CD14-positive monocyte (primary cell): Measurements from ENCODE around the gene POP4. TPM values are rescaled to one million over a fixed set of nuclear protein-coding genes. Genes with fewer than 3 reads are reported as not detected.

ENCODE experiments used
- DNase-seq, 3 donors: peaks; one replicate each; pipeline ENCODE4 v3.0.0-alpha.2; 2011 to 2022
- H2AFZ ChIP-seq: 2 replicates; pipeline ENCODE4 v1.6.0; 2012; ENCODE audit warnings: mild to moderate bottlenecking, low read depth, low read length, inconsistent platforms; ENCODE audit not compliant: insufficient read depth, poor library complexity, severe bottlenecking
- H3K27ac ChIP-seq, 2 donors: 1 replicate in 1 of 2; 2 replicates in 1 of 2; pipeline ENCODE4 v1.5.1; 2012 to 2013; ENCODE audit warnings: low read length in 2 of 2, control low read depth in 1 of 2, inconsistent platforms in 1 of 2, low read depth in 1 of 2, mild to moderate bottlenecking in 1 of 2
- H3K27me3 ChIP-seq, 2 donors: one replicate each; pipeline versions ENCODE4 v1.6.0 to v1.6.1; 2011 to 2013; ENCODE audit warnings: low read length in 2 of 2; ENCODE audit not compliant: control insufficient read depth in 2 of 2, insufficient read depth in 2 of 2
- H3K36me3 ChIP-seq, 2 donors: replicated peaks in 1 of 2; 1 replicate in 1 of 2; 2 replicates in 1 of 2; pipeline versions ENCODE4 v1.5.1 to v1.6.1; 2012 to 2013; ENCODE audit warnings: low read length in 2 of 2, control low read depth in 1 of 2, inconsistent platforms in 1 of 2, mild to moderate bottlenecking in 1 of 2; ENCODE audit not compliant: insufficient read depth in 2 of 2, control insufficient read depth in 1 of 2
- H3K4me1 ChIP-seq, 2 donors: 1 replicate in 1 of 2; 2 replicates in 1 of 2; pipeline versions ENCODE4 v1.5.1 to v1.6.1; 2012 to 2013; ENCODE audit warnings: low read length in 2 of 2, control low read depth in 1 of 2, inconsistent platforms in 1 of 2, mild to moderate bottlenecking in 1 of 2, moderate library complexity in 1 of 2; ENCODE audit not compliant: insufficient read depth in 2 of 2, control insufficient read depth in 1 of 2
- H3K4me2 ChIP-seq: replicated peaks from 2 replicates; pipeline ENCODE3; 2012; ENCODE audit warnings: low read length, moderate library complexity, mild to moderate bottlenecking; ENCODE audit not compliant: poor library complexity, severe bottlenecking; ENCODE audit errors: extremely low read depth
- H3K4me3 ChIP-seq, 3 experiments: fragments of 200-600 bp in 1 of 3; sonication (generic) in 1 of 3; replicated peaks in 1 of 3; 1 replicate in 2 of 3; 2 replicates in 1 of 3; pipeline ENCODE4 v1.5.1; 2011 to 2013; ENCODE audit warnings: low read length in 3 of 3, mild to moderate bottlenecking in 3 of 3, control low read depth in 2 of 3, low read depth in 2 of 3, inconsistent platforms in 1 of 3, moderate library complexity in 1 of 3
- H3K79me2 ChIP-seq: 2 replicates; pipeline ENCODE4 v1.6.0; 2012; ENCODE audit warnings: mild to moderate bottlenecking, control low read depth, inconsistent platforms, low read length, moderate library complexity; ENCODE audit not compliant: insufficient read depth
- H3K9ac ChIP-seq: 2 replicates; pipeline ENCODE4 v1.6.0; 2017; ENCODE audit warnings: low read length, mild to moderate bottlenecking; ENCODE audit not compliant: insufficient read depth, poor library complexity, severe bottlenecking
- H3K9me3 ChIP-seq, 2 donors: replicated peaks in 1 of 2; 1 replicate in 1 of 2; 2 replicates in 1 of 2; pipeline versions ENCODE4 v1.5.1 to v1.6.1; 2012 to 2013; ENCODE audit warnings: low read length in 2 of 2, control low read depth in 1 of 2; ENCODE audit not compliant: control insufficient read depth in 1 of 2, insufficient read depth in 1 of 2
- H4K20me1 ChIP-seq: 2 replicates; pipeline ENCODE4 v1.6.0; 2012; ENCODE audit warnings: mild to moderate bottlenecking, low read length, control low read depth, moderate library complexity; ENCODE audit not compliant: insufficient read depth
- H3K27ac Mint-ChIP-seq, 7 donors: one replicate each; pipeline ENCODE4 v1.8.0; 2020; ENCODE audit warnings: mild to moderate bottlenecking in 7 of 7, mixed read lengths in 7 of 7, moderate library complexity in 6 of 7, inconsistent platforms in 2 of 7
- H3K27me3 Mint-ChIP-seq, 3 donors: one replicate each; pipeline ENCODE4 v1.8.0; 2021 to 2022; ENCODE audit warnings: low read depth in 3 of 3, mild to moderate bottlenecking in 3 of 3, mixed read lengths in 3 of 3, moderate library complexity in 3 of 3, inconsistent platforms in 1 of 3
- H3K36me3 Mint-ChIP-seq, 2 donors: one replicate each; pipeline ENCODE4 v1.8.0; 2020; ENCODE audit warnings: mixed read lengths in 2 of 2, inconsistent platforms in 1 of 2, mild to moderate bottlenecking in 1 of 2
- H3K4me1 Mint-ChIP-seq: one replicate; pipeline ENCODE4 v1.8.0; 2020; ENCODE audit warnings: mild to moderate bottlenecking, mixed read lengths
- H3K4me3 Mint-ChIP-seq, 2 donors: one replicate each; pipeline ENCODE4 v1.8.0; 2020; ENCODE audit warnings: mild to moderate bottlenecking in 2 of 2, mixed read lengths in 2 of 2, moderate library complexity in 1 of 2
- H3K9me3 Mint-ChIP-seq, 7 donors: one replicate each; pipeline ENCODE4 v1.8.0; 2020 to 2022; ENCODE audit warnings: mixed read lengths in 7 of 7, mild to moderate bottlenecking in 6 of 7, moderate library complexity in 6 of 7, inconsistent platforms in 2 of 7
- CTCF ChIP-seq: fragments of 200-600 bp; IDR thresholded peaks from one replicate; pipeline ENCODE4 v1.8.0; 2022; ENCODE audit warnings: antibody characterized with exemption, mild to moderate bottlenecking
- WGBS: methylation state at CpG from one replicate; pipeline ENCODE4 v1.1.5; 2013; ENCODE audit warnings: missing lambda C conversion rate; ENCODE audit not compliant: insufficient coverage; 5-methylcytosine and 5-hydroxymethylcytosine counted together
- intact Hi-C, 2 donors: fragments of 100-400 bp; cut with micrococcal nuclease; formaldehyde crosslinking; loops; one replicate each; pipeline versions ENCODE4 v1.15.0 to v1.15.1; 2023
- polyA plus RNA-seq, 3 donors: library from polyadenylated mRNA; depleted of rRNA in 1 of 3; unstranded in 2 of 3; stranded (reverse) in 1 of 3; fragments of 300-500 nt in 2 of 3; fragments of >200 nt in 1 of 3; fragmentation: Illumina TruSeq in 2 of 3; gene quantifications; 1 replicate in 2 of 3; 2 replicates in 1 of 3; pipeline ENCODE4 v1.2.3, GENCODE V29; 2012 to 2021

Gene POP4
- polyA plus RNA-seq, 3 donors = 49.9 to 162 (median 161) TPM

GRCh38 chr19:29587059-29587458 lies 19.0 kb upstream of the POP4 start:
- Histone ChIP-seq H4K20me1 (no peaks in the 10 kb centered on the region), H3K36me3 (no peaks in the 10 kb centered on the region), H3K9ac (no peak overlapping the region), H3K4me3 (no peak overlapping the region), H3K27me3 (no peaks in the 10 kb centered on the region), H3K4me1 (no peaks in the 10 kb centered on the region), H3K9me3 (peaks cover 0 to 4% of the 10 kb centered on the region in 2 donors), H3K79me2 (no peaks in the 10 kb centered on the region), H3K4me2 (no peak overlapping the region), H3K27ac (no peak overlapping the region), H2AFZ (no peak overlapping the region)
- TF ChIP-seq CTCF = no peak
- no peak for DNase-seq
- 61% methylated on average over 3 of the region's 3 CpGs for WGBS
- no peaks in the 10 kb centered on the region for H3K36me3 Mint-ChIP-seq
- peaks cover 5 to 12% (median 7%) of the 10 kb centered on the region in 3 donors for H3K27me3 Mint-ChIP-seq
- no peak overlapping the region for H3K27ac Mint-ChIP-seq
- no peak overlapping the region for H3K4me3 Mint-ChIP-seq
- intact Hi-C loops = no loop called here
- H3K9me3 Mint-ChIP-seq = peaks cover 0 to 20% (median 9%) of the 10 kb centered on the region in 7 donors
- H3K4me1 Mint-ChIP-seq = no peaks in the 10 kb centered on the region

GRCh38 chr19:29587518-29587986 lies 18.5 kb upstream of the POP4 start:
- no peaks in the 10 kb centered on the region for H3K36me3 ChIP-seq
- H4K20me1 ChIP-seq = no peaks in the 10 kb centered on the region
- Mint-ChIP-seq H3K4me1 (no peaks in the 10 kb centered on the region), H3K27me3 (peaks cover 7 to 10% (median 8%) of the 10 kb centered on the region in 3 donors), H3K9me3 (peaks cover 0 to 20% (median 9%) of the 10 kb centered on the region in 7 donors), H3K27ac (no peak overlapping the region), H3K36me3 (no peaks in the 10 kb centered on the region), H3K4me3 (no peak overlapping the region)
- no peak overlapping the region for H3K27ac ChIP-seq
- WGBS = no CpG with 5 or more reads among the region's 2 CpGs
- H3K79me2 ChIP-seq = no peaks in the 10 kb centered on the region
- DNase-seq = no peak
- no peak for TF ChIP-seq CTCF
- H3K27me3 ChIP-seq = no peaks in the 10 kb centered on the region
- no peaks in the 10 kb centered on the region for H3K4me1 ChIP-seq
- no peak overlapping the region for H3K4me3 ChIP-seq
- no peak overlapping the region for H2AFZ ChIP-seq
- peaks cover 0 to 4% of the 10 kb centered on the region in 2 donors for H3K9me3 ChIP-seq
- H3K9ac ChIP-seq = no peak overlapping the region
- intact Hi-C loops = no loop called here
- H3K4me2 ChIP-seq = no peak overlapping the region
